GM21529 (cell line): ENCODE results near the gene RPS8.
"Not testable (repeated sequence)": the region's sequence is repeated elsewhere in the genome, so short reads cannot be mapped to it uniquely, and the experiment has no call there.

Experiments
- ATAC-seq: cut with Tn5 transposase; IDR thresholded peaks from one replicate; pipeline ENCODE4 v1.9.1; 2021; ENCODE audit not compliant: unreplicated experiment

RPS8 gene

GRCh38 chr1:44819196-44819607 is 43.9 kb downstream of the RPS8 start:
- ATAC-seq: no peak

GRCh38 chr1:44819608-44820327 is 44.4 kb downstream of the RPS8 start:
- peak; percentile 78 for ATAC-seq

GRCh38 chr1:44820328-44821239 is 45.2 kb downstream of the RPS8 start:
- no peak for ATAC-seq

GRCh38 chr1:44821240-44821715 is 45.9 kb downstream of the RPS8 start:
- no peak for ATAC-seq

- ATAC-seq: no peak
Observed at GRCh38 chr1:44822131-44822701, 46.9 kb downstream of the RPS8 start.

GRCh38 chr1:44822981-44823451 is 47.7 kb downstream of the RPS8 start:
- no peak for ATAC-seq

- not testable (repeated sequence) for ATAC-seq
Observed at GRCh38 chr1:44824392-44824791, 49.1 kb downstream of the RPS8 start.

GRCh38 chr1:44826375-44827196 is 51.2 kb downstream of the RPS8 start:
- ATAC-seq: no peak

GRCh38 chr1:44827197-44828002 is 52.1 kb downstream of the RPS8 start:
- ATAC-seq: no peak

GRCh38 chr1:44828003-44828651 is 52.8 kb downstream of the RPS8 start:
- no peak for ATAC-seq
